ENCODE data around the gene KRTAP19-4.
"Not testable (repeated sequence)": the region's sequence is repeated elsewhere in the genome, so short reads cannot be mapped to it uniquely, and the experiment has no call there.

Gene KRTAP19-4, protein sequence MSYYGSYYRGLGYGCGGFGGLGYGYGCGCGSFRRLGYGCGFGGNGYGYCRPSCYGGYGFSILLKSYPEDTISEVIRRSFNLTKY
- total RNA-seq, result 0 reads per million in 4 experiments

DNA sequence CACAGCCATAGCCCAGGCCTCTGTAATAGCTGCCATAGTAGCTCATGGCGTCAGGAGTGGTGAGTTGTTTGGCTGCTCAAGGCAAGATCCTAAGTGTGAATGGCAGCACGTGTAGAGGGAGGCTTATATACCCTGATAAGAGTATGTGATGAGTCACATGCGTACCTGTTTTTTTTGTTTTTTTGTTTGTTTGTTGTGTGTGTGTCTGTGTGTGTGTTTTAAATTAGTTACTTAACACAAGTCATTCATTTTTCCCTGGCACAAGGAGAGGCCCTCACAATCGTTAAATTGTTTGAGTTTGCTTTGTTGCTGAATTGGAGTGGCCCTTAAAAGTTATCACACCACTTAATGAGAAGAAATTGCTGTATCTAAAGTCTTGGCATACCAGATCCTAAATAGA is at the start of gene KRTAP19-4:
KRTAP19-4 (minus strand) TSS at position 101 of the 400 bp plus-strand sequence; CDS start at position 46, 55 bp downstream.
- DNase-seq, result no peak

DNA sequence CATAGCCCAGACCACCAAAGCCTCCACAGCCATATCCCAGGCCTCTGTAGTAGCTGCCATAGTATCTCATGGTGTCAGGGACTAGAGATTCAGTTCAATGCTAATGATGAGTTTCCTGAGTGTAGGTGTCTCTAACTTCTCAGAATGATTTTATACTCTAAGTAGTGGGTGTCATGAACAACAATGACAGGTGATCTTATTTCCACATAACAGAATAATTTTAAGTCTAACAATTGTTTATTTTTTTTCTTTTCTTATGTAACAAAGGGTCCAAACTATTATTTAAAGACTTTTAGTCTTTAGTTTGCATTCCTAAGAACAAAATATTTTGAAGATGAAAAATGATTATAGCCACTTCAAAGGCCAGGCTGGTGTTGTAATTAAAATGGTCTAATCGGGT is 44.8 kb upstream of the KRTAP19-4 start, which contains the start of gene KRTAP19-6:
KRTAP19-6 (minus strand) TSS at position 101 of the 400 bp plus-strand sequence; CDS start at position 70, 31 bp downstream.
- DNase-seq, result no peak

DNA sequence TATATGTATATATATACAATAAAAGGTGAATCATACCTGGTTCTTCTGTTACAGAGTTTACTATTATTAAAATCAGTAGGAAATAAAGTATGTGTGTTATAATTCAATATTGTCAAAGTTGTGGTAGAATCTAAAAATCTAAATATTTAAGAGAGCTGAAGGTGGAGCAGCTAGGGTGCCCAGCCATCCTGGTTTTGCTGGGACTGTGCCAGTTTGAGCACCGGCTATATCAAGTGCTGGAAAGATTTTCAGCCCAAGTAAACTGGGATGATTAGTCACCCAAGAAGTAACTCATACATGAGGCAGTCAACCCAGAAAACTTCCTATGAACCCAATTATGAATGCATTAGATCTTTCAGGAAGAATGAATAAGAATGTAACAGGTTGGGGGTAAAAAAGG is 21.9 kb upstream of the KRTAP19-4 start:
- no peak for DNase-seq

DNA sequence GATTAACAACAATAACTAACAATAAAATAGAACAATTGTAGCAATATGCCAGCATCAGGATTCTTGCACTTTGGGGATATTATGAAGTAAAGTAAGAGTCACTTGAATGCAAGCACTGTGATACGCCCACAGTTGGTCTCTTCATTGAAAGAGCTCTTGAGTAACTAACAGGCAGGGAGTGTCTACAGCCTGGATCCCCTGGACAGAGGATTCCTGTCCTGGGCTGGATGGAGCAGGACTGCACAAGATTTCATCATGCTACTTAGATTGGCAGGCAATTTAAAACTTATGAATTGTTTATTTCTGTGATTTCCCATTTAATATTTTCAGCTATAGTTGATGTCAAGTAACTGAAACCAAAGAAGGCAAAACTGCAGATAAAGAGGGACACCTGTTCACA is 18.7 kb upstream of the KRTAP19-4 start:
- DNase-seq, result no peak

DNA sequence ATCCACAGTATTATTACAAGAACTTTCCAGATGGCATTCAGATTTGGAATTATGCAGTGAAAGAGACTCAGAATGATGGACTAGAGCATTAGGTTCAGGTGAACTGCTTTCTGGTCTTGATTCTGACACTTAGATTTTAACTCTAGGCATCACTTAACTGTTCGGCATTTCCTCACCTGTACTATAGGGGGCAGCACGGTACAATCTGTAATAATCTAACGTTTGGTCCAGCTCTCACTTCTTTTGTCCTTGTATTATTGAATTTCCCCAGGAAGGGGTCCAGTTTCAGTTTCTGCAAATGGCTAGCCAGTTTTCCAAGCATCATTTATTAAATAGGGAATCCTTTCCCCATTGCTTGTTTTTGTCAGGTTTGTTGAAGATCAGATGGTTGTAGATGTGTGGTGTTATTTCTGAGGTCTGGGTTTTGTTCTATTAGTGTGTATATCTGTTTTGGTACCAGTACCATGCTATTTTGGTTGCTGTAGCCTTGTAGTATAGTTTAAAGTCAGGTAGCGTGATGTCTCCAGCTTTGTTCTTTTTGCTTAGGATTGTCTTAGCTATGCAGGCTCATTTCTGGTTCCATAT is 8.7 kb upstream of the KRTAP19-4 start:
- DNase-seq, result not testable (repeated sequence)

DNA sequence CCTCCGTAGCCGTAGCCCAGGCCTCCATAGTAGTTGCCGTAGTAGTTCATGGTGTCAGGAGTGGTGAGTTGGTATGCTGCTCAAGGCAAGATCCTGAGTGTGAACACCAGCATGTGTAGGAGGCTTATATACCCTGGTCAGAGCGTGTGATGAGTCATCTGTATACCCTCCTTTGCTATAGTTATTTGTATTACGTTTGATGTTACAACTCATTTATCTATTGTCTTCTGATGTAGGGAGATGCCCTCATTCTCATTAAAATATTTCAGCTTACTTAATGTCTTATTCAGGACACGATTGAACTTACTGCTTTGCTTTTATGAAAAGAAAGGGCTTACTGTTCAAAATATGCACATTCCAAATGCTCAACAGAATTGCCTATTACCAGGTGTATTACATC is 5.1 kb upstream of the KRTAP19-4 start, which contains the start of gene KRTAP19-5:
KRTAP19-5 (minus strand) TSS at position 101 of the 400 bp plus-strand sequence; CDS start at position 50, 51 bp downstream.
- no peak for DNase-seq

DNA sequence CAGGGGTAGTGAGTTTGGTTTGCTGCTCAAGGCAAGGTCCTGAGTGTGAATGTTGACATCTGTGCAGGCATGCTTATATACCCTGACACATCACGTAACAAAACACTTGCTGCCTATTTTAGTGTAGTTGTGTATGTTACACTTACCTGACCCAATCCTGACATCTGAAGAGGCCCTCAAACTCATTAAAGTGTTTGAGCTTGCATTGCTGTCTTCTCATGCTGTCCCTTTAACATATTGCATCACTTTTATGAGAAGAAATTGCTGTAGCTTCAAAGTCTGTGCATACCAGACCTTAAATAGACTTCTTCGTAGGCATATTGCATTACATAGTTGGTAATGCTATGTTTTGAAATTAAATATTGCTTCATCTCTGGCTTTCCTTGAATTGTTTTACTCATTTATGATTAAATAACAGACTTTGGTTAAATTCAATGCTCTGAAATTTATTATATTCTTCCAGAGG is 5.0 kb downstream of the KRTAP19-4 start, which contains the start of gene KRTAP19-3:
KRTAP19-3 (minus strand) TSS at position 51 of the 466 bp plus-strand sequence. CDS start 56 bp downstream, outside the sequence.
- DNase-seq, result no peak

DNA sequence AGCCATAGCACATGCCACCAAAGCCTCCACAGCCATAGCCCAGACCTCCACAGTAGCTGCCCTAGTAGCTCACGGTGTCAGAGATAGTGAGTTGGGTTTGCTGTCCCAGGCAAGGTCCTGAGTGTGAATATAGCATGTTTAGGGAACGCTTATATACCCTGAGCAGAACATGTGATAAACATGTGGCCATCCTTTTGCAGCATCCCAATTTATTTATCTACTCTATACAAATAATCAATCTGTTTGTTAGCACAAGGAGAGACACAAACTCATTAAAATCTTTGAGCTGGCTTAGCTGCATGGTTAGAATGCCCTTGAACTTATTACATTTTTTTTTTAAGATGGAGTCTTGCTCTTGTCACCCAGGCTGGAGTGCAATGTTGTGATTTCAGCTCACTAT is 9.6 kb downstream of the KRTAP19-4 start, which contains the start of gene KRTAP19-2:
KRTAP19-2 (minus strand) TSS at position 101 of the 400 bp plus-strand sequence; CDS start at position 13, 88 bp downstream.
- no peak for DNase-seq

DNA sequence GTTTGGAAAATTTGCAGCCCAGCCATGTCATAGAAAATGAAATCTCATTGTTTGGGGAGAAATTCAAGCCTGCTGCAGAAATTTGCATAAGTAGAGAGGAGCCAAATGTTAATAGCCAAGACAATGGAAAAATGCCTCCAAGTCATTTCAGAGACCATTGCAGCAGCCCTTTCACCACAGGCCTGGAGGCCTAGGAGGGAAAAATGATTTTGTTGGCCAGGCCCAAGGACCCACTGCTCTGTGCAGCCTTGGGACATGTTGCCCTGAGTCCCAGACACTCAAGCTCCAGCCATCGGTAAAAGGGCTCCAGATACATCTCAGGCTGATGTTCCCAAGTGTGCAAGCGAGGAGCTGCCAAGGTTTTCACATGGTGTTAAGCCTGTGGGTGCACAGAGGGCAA is 10.8 kb downstream of the KRTAP19-4 start:
- no peak for DNase-seq

DNA sequence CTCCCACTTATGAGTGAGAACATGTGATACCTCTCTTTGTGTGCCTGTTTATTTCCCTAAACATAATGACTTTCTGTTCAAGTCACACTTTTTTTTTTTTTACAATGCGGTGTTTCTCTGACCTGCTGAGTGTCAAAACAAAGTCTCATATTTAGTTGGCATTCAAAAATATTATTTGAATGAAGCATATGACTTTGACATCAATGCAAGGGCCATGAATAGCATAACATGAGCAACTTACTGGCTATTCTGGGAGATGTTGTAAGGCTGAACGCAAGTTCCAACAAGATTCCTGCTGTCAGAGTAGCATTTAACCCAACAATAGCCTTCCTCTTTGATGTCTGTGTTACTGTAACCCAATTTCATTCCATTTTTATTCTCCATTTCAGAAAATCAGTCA is 14.8 kb downstream of the KRTAP19-4 start:
- no peak for DNase-seq

DNA sequence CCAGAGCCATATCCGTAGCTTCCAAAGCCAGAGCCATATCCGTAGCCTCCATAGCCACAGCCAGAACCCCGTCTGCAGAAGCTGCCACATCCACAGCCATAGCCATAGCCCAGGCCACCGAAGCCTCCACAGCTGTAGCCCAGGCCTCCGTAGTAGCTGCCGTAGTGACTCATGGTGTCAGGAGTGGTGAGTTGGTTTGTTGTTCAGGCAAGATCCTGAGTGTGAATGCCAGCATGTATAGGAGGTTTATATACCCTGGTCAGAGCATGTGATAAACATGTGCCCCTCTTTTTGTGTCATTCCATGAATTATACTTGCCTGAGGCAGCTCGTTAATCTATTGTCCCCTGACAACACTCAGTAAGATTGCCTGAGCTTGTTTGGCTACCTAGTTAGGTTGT is 16.8 kb downstream of the KRTAP19-4 start, which contains the start of gene KRTAP19-1:
KRTAP19-1 (minus strand) TSS at position 223 of the 400 bp plus-strand sequence; CDS start at position 173, 50 bp downstream.
- DNase-seq, result no peak

DNA sequence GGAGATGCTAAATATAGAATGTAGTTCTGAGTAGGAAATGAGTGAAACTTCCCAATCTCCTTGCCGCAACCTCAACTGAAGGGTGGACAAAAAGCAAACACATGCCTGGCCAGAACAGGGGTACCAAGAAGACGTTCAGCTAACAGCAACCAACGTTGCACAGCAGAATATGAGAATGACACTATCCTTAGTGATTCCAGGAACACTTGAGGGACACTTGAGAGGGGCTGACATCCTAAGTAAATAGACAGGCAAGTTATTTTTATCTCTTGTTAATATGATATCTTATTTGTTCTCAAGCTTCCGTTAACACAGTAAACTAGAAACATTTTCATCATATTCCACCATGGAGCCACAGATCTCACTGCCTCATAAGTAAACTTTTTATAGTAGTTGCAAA is 17.7 kb downstream of the KRTAP19-4 start:
- DNase-seq, result no peak

DNA sequence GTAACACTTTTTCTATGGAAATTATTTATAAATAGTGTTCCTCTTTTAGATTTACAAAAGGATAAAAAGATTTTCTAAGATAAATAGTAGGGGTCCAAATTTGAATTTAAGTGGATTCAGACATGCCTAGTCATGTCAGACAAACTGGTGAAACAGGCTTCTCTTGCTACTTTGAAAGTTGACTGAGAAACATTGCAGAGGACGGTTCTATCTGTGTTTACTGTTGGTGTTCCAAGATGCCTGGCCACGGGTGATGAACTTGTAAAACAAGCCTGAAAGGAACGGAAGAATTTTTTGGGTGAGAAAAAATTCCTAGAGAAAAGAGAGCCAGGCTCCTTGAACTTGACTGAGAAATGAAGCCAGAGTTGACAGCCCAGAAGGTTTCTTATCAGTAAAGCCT is 19.0 kb downstream of the KRTAP19-4 start:
- no peak for DNase-seq

DNA sequence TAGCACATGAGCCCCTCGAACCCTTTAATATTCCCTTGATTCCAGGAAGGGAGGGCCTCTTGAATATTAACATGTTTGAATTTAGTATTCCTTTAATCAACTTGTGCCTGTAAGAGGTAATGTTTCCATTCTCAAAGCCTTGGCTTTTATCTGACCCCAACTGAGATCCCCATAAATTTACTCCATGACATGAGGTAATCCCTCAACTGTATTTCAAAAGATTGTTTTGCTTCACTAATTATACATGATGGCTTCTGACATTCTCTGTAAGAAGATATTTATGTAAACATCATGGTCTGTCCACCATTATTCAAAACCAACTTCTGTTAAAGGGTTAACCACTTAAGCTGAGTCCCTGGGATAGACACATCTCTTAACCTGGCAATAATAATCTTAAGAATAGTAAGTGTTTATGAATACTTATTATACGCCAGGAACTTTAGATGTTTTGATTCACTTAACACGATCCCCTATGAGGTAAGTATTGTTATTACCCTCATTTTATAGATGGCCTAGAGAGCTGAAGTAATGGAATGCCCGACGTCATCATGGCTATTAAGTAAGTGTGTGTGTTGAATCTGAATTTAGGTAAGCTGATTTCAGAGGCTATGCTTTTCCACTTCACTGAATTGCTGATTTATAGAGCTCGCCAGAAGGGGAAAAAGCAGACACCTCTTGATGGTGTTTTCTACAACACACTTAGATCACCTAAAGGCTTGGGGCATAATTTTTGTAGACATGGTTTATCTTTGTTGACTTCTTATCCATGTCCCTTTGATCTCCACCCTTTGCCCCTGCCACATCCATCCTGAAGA is 27.9 kb downstream of the KRTAP19-4 start:
- DNase-seq, result no peak

DNA sequence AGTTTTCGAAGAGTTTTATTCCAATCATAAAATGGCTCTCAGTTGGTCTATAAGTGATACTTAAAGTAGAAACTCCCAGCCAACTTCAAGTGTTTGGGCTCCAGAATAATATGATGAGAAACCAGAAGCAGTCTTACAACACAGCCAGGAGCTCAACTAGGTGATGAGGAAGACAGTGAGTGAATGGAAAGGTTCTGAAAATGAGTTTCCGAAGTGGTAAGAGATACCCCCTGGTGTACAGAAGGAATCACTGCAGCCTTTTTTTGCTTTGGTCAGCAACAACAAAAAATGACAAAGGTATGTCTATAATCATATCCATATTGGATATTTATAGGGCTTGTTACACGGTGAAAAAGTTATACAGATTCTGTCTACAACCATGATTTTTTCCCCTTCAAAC is 33.3 kb downstream of the KRTAP19-4 start:
- no peak for DNase-seq

DNA sequence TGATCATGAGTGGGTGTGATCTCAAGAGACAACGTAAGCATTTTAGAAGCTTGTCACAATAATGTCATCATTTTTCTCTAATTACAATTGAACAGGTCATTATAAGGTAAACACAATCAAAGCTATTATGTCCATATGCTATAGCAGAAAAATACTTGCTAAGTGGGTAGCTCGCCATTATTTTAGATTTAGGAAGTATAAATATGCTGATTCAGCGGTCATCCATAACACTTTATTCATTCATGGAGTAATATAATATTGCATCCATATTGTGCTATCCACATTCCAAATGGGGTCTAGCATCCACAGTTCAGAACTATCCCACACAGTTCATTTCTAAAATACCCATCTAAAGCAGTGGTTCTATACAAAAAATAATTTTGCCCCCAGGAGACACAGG is 48.5 kb downstream of the KRTAP19-4 start:
- DNase-seq, result no peak

DNA sequence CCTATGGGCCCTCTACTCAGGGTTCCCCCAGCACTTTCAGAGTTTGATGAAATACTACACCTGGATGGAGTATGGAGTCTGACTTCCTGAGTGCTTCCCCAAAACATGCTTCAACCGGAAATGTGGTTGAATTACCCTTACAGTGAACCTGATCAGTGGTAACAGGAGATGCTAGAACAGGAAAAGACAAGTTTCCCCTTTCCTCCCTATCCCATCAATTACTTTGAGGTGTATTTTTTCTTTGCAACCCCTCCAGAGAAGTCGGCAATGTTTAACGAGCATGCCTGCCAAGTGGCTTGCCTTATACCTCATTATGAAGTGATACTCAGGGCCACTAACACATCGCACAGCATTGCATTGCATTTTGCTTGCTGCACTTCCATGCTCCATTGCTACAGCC is 49.9 kb downstream of the KRTAP19-4 start:
- DNase-seq, result no peak
